HG02642 (cell line): ENCODE data around the gene INTS4.
"Not testable (repeated sequence)": the region's sequence is repeated elsewhere in the genome, so short reads cannot be mapped to it uniquely, and the experiment has no call there.

Experiments
- ATAC-seq: cut with Tn5 transposase; IDR thresholded peaks from one replicate; pipeline ENCODE4 v1.9.1; 2021; ENCODE audit warnings: mild to moderate bottlenecking; ENCODE audit not compliant: unreplicated experiment, poor library complexity

The INTS4 gene

DNA sequence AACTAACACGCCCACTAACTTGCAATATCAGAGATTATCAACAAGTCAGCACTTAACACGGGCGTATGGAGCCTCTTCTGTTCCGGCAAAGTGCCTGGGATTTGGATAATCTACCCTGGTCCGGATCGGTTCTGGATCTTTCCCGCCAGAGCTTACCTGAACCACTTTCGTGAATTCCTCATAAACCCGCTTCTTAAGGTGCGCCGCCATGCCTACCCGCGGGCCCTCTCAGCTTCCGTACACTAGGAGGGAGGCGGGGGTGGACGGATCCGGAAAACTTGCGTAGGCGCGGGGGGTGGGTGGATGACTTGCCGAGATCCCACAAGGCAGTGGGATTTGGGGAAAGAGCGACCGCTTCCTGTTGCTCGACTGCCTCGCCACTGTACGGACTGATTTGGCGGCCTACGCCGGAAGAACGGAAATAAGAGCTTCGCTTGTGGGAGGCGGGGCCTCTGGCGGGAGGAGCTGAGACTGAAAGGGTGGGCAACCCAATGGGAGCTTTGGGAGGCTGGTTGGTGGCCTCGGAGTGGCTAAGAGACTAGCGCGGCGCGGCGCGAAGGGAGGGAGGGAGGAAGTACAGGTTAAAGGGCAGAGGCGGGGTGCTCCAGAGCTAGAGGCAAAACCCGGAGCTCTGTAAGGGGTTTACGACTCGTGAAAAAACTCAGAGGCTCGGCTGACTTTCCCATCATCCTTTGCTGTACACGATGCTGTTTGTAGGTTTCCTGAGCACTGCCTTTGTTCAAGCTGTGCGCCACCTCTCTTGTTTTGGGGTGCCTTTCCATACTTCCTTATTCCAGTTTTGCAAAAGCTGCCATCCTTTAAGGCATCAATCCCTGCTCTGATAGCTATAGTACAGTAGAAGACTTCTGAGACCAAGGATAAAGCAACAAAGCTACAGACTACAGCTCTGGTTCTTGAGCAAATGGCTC lies at the start of gene INTS4:
TSS of gene INTS4 (minus strand) at position 235 of the 929 bp plus-strand sequence. CDS start at position 210, 25 bp downstream.
- peak; percentile 99 for ATAC-seq

GRCh38 chr11:78041843-78042440 lies 47.5 kb upstream of the INTS4 start:
- no peak for ATAC-seq

- not testable (repeated sequence) for ATAC-seq
Measured at GRCh38 chr11:78041380-78041719, 46.9 kb upstream of the INTS4 start.

DNA sequence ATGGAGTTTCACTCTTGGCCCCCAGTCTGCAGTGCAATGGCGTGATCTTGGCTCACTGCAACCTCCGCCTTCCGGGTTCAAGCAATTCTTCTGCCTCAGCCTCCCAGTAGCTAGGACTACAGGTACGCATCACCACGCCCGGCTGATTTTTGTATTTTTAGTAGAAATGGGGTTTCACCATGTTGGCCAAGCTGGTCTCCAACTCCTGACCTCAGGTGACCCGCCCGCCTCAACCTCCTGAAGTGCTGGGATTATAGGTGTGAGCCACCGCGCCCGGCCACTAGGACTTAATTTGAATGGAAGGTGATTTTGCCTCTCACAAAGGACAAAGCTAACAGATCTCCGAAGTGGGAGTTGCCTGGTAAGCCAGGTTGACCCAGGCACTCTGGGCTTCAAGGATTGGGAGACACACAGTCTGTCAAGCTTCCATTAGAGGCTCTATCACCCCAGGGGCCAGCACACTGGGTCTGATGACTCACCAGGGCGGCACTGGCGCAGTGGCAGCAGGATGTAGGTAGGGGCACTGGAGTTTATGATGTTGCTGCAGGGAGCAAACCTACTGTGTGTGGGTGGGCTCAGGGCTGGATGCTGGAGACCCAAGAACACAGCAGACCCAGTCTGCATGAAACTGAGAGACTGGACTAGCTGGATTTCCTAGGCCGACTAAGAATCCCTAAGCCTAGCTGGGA lies 46.4 kb upstream of the INTS4 start:
- ATAC-seq = no peak

- ATAC-seq = no peak
Measured at GRCh38 chr11:78039919-78040671, 45.6 kb upstream of the INTS4 start.

GRCh38 chr11:78039391-78039918 lies 45.0 kb upstream of the INTS4 start:
- ATAC-seq = no peak

DNA sequence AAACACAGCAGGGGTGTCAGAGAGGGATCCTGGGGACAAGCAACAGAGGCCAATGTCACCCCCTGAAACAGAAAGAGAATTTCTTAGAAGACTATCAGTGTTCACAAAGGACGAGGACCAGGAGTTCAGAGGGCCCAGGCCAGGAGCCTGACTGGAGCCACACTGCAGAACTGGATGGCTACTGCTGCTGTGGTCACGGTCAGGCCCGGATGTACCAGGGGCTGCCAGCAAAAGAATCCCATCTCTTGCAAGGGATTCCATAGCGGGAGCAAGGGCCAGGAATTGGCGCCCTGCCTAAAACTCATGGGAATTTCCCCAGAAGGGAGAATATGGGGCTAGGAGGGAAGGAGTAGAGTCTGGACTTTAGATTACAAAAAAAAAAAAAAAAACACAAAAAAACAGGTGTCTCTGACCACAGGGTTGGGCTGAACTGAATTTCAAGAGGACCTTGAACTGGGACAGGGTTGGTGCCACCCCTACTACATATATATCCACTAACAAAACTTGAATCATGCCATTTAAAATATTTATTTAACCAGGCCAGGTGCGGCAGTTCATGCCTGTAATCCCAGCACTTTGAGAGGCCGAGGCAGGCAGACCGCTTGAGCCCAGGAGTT lies 44.3 kb upstream of the INTS4 start:
- ATAC-seq = no peak

DNA sequence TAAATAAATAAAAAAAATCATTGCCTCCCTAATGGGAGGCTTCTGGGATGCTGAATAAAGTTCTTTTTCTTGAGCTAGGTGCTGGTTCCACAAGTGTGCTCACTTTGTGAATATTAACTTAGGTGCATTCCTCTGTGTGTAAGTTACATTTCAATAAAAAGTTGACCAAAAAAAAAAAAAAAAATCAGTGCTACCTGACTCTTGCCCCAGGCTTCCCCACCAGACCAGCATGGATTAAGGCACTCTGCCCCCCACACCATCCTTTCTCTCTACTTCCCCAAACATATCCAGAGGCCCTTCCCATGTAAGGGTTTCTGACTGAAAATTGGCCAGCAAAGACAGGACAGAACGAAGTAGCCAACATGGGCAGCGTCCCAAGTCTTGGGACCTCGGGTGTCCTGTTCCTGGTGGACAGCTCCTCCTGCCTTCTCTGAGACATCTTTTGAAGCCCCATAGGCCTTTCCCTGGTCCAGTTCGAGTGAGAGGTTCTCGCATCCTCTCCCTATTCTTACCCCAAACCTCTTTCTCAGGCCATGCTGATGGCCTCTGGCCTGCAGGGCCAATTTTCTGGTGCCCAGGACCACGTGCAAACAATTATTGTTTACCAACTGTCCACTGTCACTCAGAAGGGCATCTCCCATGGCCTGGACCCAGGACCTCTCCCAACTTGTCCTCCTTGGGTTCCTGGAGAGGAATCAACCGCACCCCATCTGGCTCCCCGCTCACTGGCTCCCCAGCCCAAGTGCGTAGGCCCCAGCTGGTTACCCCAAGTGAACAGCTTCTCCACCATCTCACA lies 43.6 kb upstream of the INTS4 start:
- ATAC-seq = no peak

DNA sequence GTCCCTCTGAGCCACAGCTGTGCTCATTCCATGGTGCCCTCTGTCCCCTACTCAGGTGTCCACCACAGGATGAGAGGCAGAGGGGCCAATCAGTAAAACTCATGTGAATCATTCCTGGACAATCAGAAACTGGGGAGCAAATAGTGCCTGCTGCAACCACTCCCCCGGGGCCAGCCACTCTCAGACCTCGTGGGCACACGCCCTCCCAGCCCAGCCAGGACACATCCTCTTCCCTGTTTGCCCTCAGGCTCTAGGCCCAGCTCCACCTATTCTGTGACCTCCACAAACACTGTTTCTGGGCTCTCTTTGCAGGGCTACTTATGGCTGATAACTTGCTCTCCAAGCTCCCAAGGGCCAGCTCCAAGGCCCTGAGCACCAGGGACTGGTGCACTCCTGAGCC lies 42.6 kb upstream of the INTS4 start:
- no peak for ATAC-seq

DNA sequence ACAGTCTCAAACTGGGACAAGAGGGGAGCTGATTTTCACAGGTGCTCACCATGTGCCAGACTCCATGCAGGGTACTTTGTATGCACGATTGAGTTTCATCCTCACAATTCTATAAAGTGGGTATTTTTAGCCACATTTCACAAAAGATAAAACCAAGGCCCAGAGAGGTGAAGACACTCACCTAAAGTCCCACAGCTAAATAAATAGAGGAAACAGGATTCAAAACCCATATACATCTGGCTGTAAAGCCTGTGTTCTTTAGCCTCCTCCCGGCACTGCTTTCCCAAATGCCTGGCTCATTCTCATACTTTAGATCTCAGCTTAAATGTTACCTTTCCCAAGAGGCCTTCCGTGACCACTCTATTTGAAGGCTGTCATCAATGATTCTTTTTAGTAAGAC lies 41.8 kb upstream of the INTS4 start:
- no peak for ATAC-seq

GRCh38 chr11:78034623-78035022 lies 40.2 kb upstream of the INTS4 start:
- no peak for ATAC-seq

DNA sequence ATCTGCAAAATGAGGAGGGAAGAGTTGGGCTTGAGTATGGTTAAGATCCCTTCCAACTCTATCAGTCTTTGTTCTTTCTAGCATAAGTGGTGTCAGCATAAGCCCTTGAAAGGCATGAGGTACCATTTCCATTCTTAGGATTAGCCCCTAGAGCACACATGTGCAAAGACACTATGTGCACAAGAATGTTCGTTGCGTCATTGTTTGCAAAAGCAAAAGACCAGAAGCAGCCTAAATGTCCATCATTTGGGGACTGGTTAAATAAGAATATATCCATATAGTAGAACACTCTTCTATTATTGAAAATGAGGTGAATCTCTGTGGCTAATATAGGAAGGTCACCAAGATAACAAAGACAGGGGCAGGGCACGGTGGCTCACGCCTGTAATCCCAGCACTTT lies 38.6 kb upstream of the INTS4 start:
- no peak for ATAC-seq

- no peak for ATAC-seq
Measured at GRCh38 chr11:78032090-78032489, 37.6 kb upstream of the INTS4 start.

DNA sequence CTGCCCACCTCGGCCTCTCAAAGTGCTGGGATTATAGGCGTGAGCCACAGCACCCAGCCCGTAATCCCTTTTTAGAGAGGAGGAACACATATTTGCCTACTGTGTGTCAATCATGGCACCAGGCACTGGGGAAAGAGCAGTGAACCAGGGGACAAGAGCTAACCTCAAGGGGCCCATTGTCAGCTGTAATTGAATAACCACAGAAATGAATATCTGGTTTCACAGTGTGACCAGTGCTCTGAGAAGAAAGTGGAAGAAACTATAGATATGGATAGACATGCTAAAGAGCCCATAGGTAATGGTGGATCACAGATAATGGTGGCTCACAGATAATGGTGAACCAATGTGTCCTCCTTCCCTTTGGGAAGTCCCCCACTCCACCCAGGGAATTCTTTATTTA lies 37.2 kb upstream of the INTS4 start:
- ATAC-seq = peak; percentile 74

- no peak for ATAC-seq
Measured at GRCh38 chr11:78030429-78031325, 36.2 kb upstream of the INTS4 start.

GRCh38 chr11:78028423-78028822 lies 34.0 kb upstream of the INTS4 start:
- ATAC-seq = not testable (repeated sequence)

- no peak for ATAC-seq
Measured at GRCh38 chr11:78027759-78028158, 33.3 kb upstream of the INTS4 start.

GRCh38 chr11:78025378-78025777 lies 30.9 kb upstream of the INTS4 start:
- no peak for ATAC-seq
